Measurements from ENCODE around the gene PGM1.
A peak's percentile ranks its signal among the peaks of the same experiment; 100 is the strongest.

Gene PGM1

DNA sequence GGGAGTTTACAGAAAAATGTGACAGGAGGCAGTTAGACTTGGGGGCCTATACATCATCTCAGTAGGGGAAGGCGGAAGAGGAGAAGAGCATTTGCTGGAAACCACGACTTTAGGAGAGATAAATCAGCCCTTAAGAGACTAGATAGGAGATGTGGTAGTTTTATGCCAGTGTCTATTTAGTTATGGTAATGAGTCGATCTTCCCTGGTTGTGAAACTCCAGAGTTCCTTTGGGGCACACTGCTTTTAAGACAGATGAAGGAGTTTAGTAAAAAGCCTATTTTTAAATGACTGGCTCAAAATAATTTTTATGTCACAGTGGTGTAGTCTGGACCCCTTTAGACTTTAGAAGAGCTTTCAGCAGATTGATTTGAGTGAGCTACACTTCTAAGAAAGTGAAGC is 7.8 kb downstream of the PGM1 start:
- no peak for DNase-seq (ENCODE audit: low read depth in 2 of 2)

DNA sequence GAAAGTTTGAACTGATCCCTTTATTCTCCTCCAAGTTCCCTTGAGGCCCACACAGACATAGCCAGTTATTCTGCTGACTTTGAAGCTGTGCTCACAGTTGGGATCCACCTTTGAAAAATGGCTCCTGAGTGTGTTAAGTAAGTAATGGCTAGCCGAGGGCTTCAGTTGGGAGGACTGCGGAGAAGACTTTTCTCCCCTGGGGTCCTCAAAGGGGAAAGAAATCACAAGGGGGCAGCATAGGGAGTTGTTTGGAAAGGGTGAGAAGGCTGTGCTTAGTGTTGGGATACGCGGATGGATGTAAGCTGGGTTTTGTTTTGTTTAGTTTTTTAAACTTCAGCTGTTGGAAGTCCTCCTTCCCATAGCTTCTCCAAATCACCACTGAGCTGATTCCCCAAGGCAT is 8.3 kb downstream of the PGM1 start:
- no peak for DNase-seq (ENCODE audit: low read depth in 2 of 2)

DNA sequence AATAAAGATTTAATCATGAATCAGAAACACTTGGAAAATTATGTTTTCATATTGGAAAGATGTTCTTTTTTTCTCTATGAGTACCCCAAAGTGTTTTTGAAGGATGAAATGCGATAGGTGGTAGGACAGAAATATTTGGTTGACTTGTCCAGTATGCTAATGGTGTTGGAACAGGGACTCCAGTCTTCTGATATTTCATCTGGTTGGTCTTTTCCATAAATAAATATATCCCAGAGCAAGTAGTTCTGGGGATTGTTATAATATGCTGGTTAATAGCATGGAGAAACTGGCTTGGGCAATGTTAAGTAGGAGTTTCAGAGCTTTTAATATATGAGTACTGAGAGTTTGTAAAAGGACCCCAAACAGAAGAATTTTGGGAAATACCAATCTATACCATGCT is 8.7 kb downstream of the PGM1 start:
- DNase-seq (ENCODE audit: low read depth in 2 of 2): no peak

DNA sequence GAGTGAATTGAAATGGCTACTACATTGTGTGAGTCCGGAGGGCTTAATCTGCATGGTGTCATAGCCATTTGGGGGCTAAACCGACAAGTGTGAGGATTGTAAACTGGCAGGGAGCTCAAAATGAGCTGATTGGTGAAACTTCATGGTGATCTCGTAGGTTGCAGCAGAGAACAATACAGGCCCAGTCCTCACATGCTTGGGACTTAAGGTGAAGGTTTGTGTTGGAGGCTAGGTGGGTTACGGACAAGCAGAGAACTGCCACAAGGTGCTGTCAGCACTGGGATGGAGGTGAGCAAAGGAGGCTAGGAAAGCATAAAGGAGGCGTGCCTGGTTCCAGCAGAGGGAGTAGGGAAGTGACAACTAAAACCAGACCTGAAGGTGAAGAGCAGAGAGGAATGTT is 9.4 kb downstream of the PGM1 start:
- no peak for DNase-seq (ENCODE audit: low read depth in 2 of 2)

DNA sequence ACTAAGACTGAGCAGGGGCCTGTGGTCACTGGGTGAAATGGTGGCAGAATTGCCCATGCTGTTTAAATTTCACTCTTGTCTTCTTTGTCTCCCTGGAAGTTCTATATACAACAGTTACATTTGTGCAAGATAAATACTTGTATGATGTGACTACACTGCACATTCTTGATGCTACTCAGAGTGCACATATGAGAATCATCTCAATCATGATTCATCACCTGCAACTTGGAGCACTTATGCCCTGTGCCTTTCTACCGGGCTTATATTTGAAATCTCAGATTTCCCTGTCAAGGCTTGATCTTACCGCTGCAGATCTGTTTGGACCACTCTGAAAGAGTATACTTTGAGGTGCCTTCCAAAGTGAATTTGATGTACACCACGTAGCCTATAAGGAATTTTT is 10.6 kb downstream of the PGM1 start:
- no peak for DNase-seq (ENCODE audit: low read depth in 2 of 2)

DNA sequence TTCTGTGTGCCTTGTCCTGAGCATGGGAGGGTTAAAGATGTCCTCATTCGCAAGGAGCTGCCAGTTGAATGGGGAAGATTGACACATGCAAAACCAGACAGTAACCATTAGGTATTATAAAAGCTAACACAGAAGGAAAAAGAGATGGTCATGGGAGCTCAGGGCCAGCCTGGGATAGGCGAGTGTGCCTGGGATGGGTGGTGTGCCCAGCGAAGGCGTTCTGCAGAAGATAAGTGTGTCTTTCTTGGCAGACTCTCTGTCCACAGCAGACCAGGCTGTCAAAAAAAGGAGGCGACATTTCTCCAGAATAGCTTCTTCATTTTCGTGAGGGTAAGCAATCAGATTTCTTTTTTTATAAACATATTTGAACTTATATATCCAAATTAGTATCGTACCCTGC is 14.1 kb downstream of the PGM1 start:
- no peak for DNase-seq (ENCODE audit: low read depth in 2 of 2)

DNA sequence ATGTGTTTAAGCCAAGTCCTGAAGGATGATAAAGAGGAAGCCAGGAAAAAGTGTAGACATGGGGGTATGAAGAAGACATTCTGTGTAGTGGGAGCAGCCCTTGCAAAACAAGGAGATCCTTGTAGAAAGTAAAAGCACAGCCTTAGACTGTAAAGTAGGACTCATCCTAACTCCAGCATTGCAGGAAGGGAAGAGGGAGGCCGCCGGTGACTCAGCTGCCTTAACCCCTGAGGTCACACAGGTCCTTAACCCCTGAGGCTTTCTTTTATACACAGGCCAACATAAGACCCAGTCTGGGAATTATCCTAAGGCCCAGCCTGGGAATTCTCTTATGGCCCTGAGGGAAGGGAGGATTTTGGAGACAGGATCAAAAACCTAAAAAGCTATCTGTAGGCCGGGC is 18.0 kb downstream of the PGM1 start:
- DNase-seq (ENCODE audit: low read depth in 2 of 2): no peak

DNA sequence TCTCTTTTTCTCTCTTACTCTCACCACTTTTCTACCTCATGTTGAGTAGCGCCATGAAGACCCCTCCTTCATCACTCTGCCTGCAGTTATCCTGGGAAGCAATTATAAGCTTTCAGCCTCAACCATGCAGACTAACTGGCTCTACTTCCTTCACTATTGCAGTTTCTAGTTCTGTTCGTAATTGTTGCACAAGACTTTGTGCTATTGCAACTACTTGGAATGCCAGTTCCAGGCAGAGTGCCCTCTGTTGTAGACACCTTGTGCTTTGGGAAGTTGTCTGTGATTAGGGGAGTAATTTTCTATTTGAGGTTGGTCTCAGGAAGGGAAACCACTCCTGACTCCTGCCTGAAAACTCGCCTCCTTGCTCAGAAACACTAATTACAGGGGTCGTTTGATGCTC is 19.4 kb downstream of the PGM1 start:
- no peak for DNase-seq (ENCODE audit: low read depth in 2 of 2)

DNA sequence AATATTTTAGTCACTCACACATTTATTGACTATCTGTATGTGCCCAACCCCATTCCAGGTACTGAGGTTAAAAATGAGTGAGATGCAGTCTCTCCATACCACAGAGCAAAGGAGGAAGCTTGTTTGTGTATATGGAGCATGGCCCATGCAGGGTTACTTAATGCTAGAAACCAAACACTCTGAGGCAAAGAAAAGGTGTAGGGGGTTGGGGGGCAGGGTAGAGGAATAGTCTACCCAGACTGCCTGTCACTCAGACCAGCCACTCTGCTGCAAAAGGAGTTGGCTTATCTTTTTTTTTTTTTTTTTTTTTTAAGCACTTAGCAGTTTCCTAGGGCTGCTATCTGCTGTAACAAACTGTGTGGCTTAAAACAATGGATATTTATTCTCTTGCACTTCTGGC is 19.8 kb downstream of the PGM1 start:
- no peak for DNase-seq (ENCODE audit: low read depth in 2 of 2)

DNA sequence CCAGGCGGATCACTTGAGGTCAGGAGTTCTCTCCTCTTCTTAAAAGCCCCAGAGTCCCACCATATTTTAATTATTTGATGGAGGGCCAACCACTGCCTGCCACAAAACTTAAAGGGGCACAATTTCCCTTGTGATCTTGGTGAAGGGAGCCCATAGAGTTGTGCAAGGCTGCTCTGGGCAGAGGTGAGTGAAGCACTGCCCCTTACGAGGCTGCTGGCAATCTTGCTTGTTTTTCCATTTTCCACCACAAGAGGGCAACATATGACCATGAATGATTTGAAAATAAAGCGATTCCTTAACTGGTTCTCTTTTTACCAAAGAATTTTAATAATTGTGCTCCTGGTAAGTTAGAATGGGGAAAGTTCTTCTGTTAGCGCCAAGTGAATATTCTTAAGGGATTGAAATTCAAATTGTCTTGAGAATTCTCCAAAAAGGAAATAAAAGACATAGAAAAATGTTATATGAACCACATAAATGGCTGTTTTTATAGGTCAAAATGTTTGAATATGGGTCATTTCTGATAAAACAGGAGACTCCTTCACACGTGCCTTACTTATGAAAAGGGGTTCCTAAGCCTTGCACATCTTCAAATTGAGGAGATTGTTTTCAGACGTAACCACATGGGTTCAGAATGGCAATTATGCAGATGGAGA is 22.7 kb downstream of the PGM1 start:
- DNase-seq (ENCODE audit: low read depth in 2 of 2): peak; percentile 28 to 39

DNA sequence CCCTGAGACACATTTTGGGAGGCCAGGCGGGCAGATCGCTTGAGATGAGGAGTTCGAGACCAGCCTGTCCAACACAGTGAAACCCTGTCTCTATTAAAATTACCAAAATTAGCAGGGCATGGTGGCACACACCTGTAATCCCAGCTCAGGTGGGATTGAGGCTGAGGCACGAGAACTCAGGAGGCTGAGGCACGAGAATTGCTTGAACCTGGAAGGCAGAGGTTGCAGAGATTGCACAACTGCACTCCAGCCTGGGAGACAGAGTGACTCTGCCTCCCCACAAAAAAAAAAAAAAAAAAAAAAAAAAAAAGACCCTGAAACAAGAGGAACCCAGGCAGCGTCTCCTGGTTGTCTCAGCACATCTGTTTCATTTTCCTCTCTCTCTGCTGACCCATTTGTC is 24.2 kb downstream of the PGM1 start:
- DNase-seq (ENCODE audit: low read depth in 2 of 2): no peak

DNA sequence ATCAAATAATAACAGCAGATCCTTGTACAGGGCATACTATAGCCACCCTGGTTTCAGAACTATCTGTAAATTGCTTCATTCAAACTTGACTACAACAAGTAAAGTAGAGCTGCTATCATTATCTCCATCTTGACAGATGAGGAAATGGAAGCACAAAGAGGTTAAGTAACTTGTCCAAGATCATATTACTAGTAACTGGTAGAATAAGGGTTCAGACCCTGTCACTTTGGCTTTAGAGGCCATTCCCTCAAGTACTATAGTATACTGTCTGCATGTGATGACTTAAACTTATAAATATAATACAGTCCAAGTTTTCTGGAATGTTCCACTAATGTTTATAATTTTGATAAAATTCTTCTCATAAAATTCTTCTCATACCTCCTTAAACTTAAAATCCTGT is 24.8 kb downstream of the PGM1 start:
- DNase-seq (ENCODE audit: low read depth in 2 of 2): no peak

DNA sequence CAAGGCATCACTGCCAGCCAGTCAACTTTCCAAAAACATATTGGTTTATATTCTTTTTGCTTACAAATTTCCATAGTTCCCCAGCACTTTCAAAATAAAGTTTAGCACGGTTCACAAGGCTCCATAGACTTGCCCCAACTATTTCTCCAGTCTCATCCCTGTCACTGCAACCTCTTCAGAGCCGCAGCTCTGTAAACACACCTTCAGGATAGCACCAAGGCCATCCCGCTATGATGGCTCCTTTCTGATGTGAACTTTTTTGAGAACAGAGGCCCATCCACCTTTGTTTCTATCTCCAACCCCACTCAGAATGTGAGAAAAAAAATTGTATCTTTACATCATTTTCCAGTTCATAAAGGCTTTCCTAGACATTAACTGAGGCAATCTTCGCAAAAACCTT is 26.3 kb downstream of the PGM1 start:
- no peak for DNase-seq (ENCODE audit: low read depth in 2 of 2)

DNA sequence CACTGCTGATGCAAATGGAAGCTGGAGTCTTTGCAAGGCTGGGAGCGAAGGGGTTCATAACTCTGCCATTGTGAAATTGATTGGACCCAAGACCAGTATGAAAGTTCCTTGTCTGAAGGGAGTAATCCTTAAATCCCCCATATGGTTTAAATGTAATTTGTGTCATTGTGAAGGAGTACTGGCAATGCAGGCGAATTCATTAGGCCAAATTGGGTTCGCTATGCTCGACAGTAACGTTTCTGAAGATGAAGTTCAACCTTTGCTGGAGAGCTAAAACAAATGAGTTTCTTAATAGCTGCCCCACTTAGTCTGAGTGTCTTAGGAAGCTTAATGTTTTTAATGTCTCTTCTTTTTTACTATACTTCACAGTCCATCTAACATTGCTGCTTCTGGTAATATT is 27.5 kb downstream of the PGM1 start:
- no peak for DNase-seq (ENCODE audit: low read depth in 2 of 2)

DNA sequence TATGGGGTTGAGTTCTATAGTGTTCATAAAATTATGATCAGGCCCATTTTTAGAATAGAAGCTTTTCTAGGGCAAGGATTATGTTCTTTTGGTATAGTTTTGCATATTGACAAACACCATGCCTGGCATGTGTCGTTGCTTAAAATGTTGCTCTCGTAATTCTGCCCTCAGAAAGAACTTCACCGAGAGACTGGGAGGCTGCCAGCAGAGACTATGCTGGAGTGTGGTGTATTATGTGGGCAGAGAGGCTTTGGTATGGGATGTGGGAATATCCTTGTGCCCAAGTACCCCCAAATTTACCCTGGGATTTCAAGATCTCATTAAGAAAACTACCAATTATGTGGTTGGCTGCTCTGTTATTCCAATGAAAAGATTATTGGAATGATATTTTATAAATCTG is 27.9 kb downstream of the PGM1 start:
- DNase-seq (ENCODE audit: low read depth in 2 of 2): no peak

DNA sequence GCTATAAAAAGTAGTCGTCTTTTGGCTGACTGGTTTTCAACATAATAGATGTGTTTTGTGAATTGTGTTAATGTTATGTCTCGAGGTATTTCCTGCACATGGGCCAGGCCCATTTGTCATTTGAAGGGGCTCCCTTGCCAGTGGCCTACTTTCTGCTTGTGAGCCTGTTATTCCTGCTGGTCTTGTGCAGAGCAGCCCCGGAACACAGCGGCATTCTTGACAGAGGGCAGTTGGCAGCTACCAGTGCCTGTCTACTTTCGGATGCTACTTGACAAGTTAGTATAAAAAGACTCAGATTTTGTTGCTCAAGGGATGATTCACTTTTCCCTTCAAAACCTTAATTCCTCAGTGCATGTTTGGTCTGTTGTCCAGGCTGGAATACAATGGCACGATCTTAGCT is 28.5 kb downstream of the PGM1 start:
- no peak for DNase-seq (ENCODE audit: low read depth in 2 of 2)

DNA sequence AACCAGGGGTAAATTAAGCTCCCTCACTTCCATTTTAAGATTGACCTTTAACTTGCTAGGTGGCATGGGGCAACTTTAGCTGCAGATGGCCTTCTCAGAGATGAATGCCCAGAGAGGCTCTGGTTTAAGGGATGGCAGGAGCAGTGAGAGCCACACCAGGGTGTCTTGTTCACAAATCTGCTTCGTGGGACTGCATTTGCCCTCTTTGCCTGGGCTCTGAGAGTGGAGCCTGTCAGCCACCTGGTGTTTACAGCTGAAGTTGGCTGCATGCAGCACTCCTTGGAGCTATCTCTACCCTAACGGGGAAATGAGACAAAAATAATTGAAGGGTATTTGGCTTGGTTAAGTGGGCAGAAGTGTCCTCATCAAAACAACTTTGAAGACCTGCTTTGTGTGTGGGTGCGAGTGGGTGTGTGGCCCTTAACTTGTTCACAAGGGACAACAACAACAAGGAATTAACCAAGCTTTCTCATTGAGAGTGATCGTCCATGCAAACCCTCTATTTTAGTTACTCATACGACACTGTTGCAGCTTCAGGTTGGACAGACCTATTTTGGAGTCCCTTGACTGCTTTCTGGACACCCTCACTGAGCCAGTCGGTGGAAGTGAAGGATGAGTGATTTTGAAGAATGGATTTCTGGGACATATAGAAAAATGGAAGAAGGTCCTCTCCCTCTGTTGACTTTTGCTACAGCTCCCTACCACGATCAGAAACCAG is 29.8 kb downstream of the PGM1 start:
- no peak for DNase-seq (ENCODE audit: low read depth in 2 of 2)

DNA sequence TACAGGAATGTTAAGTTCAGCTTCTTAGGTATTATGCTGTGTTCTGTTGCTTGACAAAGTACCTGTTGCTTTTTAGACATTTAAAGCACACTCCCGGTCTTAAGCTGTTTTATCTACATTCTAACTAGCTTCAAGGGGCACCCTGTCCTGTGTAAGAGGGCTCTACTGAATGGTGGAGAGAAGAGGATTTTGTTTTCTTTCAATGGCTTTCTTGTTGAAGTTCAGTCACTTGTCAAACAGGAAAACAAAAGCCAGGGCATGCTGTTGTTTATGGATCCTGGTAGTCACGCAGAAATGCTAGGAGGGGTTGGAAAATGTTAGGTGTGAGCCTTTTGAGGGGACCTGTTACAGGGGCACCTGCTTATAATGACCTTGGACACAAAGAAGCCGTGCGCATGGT is 30.7 kb downstream of the PGM1 start:
- DNase-seq (ENCODE audit: low read depth in 2 of 2): no peak

DNA sequence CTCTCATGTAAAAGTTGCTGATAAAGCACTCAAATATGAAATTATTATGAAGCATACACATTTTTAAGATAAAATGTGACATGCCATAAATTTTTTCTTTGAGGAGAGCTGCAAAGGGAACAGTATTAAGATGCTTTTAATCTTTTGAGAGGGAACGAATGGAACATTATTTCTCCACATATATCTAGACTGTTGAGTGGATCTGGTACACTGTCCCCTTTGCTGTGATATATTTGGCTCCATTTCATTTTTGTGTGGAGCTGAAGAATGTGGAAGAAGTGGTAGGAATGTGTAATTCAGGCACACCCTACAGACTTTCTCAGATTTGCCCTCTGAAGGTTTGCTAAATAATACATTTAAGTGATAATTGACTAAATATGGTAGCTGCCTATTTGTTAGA is 31.7 kb downstream of the PGM1 start:
- no peak for DNase-seq (ENCODE audit: low read depth in 2 of 2)

DNA sequence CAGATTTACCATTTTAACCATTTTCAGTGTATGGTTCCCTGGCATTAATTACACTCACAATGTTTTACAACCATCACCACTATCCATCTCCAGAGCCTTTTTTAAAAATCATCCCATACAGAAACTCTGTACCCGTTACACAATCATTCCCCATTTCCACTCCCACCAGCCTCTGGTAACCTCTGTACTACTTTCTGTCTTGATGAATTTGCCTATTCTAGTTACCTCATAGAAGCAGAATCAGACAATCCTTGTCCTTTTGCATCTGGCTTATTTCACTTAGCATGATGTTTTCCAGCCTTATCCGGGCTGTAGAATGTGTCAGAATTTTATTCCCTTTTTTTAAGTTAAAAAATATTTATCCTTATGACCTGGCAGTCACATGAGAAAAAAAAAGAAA is 33.0 kb downstream of the PGM1 start:
- no peak for DNase-seq (ENCODE audit: low read depth in 2 of 2)

DNA sequence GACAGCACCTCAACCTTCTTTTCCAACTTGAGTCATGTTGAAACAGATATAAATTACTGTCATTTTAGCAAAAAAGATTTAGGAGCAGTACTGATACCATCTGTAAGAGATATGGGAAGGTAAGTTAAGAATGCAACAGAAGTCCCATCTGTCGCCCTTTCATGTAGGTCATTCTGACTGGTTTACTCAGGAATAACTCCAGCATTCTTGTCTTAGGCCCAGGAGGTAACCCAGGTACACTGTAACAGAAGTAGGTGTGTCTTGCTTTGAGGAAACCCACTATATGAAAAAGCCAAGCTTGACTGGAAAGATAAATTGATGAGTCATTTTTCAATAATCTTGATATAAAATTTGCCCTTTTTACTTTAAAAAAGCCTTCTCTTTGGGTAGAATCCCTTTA is 35.4 kb downstream of the PGM1 start:
- no peak for DNase-seq (ENCODE audit: low read depth in 2 of 2)

DNA sequence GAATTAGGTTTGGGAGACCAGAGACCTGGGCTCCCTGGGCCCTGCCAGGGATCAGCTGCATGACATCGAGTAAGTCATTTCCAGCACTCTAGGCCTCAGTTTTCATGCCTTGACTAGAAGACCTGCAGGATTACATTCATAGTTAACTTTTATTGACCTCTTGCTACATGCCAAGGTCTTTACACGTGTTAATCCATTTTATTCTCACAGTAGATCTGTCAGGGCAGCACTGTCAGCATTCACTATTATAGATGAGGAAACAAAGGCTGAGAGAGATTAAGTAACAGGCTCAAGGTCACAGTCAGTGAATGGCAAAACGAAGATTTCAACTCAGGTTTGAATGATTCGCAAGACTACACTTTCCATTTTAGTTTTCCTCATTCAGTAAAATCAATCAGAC is 37.0 kb downstream of the PGM1 start:
- no peak for DNase-seq (ENCODE audit: low read depth in 2 of 2)

DNA sequence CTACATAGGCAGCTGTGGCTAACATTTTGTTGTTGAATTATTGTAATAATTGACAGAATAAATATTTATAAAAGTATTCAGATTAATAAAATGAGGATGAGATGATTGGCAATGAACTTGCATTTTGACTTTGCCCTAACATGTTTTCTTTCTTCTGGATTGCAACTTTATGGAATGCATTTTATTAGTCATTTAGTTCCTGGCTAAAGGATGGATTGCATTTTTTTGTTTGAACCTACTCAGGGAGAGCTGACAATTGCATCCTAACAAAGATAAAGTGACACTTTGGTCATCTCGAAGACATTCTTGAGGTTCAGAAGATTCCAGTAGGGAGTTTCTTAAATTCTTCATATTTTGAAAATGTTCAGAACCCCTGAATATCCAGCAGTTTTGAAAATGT is 37.5 kb downstream of the PGM1 start:
- no peak for DNase-seq (ENCODE audit: low read depth in 2 of 2)

DNA sequence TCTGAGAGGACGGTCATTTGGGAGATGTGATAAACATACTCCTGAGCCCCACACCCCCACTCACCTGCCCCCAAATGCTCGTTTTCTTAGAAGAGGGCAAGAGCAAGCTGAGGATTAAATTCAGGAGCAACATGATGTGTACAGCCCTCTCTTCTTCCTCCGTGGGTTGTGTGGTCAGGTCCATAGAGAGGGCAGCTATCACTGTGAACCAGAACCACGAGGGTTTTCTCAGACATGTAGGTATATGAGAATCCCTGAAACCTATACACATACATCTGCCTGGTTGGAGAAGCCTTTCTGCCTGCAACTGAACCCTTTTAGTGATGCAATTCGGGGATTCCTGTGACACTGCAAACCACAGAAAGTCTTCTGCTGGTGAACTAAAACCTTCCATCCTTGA is 38.9 kb downstream of the PGM1 start:
- no peak for DNase-seq (ENCODE audit: low read depth in 2 of 2)

Measured in stimulated activated CD8-positive, alpha-beta memory T cell treated with anti-CD3 and anti-CD28 coated beads, Interleukin-2, amount 100 ng/mL, for 1 hour (primary cell).